Esophagus squamous epithelium (tissue), 4 donors: ENCODE results near the gene KCNJ12.
"Not testable (repeated sequence)": the region's sequence is repeated elsewhere in the genome, so short reads cannot be mapped to it uniquely, and the experiment has no call there.

Experiments used
- POLR2A ChIP-seq, 4 donors: fragments of 450-650 bp; IDR thresholded peaks; one replicate each; pipeline ENCODE4 v1.6.1; 2017; ENCODE audit warnings: antibody characterized with exemption in 4 of 4, mild to moderate bottlenecking in 4 of 4, moderate library complexity in 3 of 4
- TF ChIP-seq, protein P1 (sequence below), 6 experiments: fragments of 450-650 bp in 4 of 6; fragments of 200-600 bp in 2 of 6; sonication (generic) in 2 of 6; IDR thresholded peaks; one replicate each; pipeline ENCODE4 v1.5.1; 2016 to 2019; ENCODE audit warnings: antibody characterized with exemption in 6 of 6, mild to moderate bottlenecking in 4 of 6, moderate library complexity in 4 of 6

DNA sequence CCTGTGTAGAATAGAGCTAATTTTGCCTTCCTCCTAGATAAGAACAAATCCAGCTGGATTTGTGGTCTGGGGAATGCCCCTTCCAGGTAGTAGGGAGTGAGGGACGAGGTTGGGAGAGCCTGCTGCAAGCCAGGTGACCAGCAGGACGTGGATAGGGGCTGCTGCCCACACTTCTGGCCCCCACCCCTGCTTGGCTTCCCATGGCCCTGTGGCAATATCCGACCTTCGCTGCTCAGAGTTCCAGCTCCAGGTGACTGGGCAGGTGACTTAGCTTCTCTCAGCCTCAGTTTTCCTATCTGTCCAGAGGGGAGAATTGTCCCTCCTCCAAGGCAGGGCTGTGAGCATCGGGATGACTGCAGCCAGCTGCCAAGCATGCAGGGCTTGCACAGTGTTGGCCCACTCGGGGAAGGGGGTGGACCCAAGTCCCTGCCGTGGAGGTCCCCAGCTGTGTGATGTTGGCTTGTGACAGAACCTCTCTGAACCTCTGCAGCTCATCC lies 29.8 kb downstream of the KCNJ12 start:
- TF ChIP-seq, protein P1, sequence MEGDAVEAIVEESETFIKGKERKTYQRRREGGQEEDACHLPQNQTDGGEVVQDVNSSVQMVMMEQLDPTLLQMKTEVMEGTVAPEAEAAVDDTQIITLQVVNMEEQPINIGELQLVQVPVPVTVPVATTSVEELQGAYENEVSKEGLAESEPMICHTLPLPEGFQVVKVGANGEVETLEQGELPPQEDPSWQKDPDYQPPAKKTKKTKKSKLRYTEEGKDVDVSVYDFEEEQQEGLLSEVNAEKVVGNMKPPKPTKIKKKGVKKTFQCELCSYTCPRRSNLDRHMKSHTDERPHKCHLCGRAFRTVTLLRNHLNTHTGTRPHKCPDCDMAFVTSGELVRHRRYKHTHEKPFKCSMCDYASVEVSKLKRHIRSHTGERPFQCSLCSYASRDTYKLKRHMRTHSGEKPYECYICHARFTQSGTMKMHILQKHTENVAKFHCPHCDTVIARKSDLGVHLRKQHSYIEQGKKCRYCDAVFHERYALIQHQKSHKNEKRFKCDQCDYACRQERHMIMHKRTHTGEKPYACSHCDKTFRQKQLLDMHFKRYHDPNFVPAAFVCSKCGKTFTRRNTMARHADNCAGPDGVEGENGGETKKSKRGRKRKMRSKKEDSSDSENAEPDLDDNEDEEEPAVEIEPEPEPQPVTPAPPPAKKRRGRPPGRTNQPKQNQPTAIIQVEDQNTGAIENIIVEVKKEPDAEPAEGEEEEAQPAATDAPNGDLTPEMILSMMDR (IDR thresholded peaks at IDR 0.05), result not testable (repeated sequence)
- not testable (repeated sequence) for TF ChIP-seq POLR2A (IDR thresholded peaks at IDR 0.05)
